Epithelial cell of esophagus (primary cell): ENCODE data around the gene LSMEM2.
A peak's percentile ranks its signal among the peaks of the same experiment; 100 is the strongest.

Experiments used
- DNase-seq: peaks from one replicate; pipeline ENCODE4 v3.0.0; 2010; ENCODE audit warnings: low read depth
- H3K4me3 ChIP-seq: 2 replicates; pipeline ENCODE4 v1.5.1; 2011; ENCODE audit warnings: mild to moderate bottlenecking, low read length, control low read depth
- CTCF ChIP-seq: IDR thresholded peaks from 2 replicates; pipeline ENCODE4 v1.5.1; 2011; ENCODE audit warnings: low read depth, mild to moderate bottlenecking, low read length, control low read depth, inconsistent platforms; ENCODE audit not compliant: insufficient read depth; ENCODE audit errors: missing control alignments

The LSMEM2 gene

DNA sequence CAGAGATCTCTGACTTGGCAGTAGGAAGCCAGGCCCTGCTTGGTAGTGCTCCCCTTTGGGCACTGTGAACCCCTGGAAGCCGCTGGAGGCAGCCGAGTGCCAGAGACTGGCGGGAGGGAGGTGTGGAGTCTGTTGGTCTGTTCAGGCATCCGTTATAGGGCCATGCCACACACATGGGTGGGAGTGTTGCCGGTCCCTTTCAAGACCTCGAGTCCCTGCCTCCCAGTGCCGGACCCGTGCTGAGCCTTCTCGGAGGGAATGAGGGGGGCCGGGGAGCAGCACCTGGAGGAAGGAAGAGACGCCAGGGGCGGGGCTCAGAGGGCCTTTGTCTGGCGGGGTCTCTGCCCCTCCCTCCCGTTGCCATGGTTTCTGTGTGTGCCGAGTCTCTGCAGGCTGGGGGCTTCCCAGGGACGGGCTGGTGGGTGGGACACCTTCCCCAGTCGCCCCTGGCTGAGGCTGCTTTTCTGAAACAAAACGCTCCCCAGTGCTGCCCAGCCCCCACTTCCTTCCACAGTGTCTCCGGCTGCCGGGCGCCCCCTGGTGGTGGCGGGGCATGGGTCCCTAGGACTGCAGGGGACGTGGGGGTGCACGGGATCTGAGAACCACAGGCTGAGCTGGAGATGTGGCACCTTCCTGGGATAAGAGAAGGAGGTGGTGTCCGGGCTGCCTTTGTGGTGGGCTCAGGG, 32.9 kb upstream of the LSMEM2 start:
- H3K4me3 ChIP-seq = peak overlapping the region; percentile 27
- TF ChIP-seq CTCF = peak; percentile 93
- DNase-seq = peak; percentile 90

DNA sequence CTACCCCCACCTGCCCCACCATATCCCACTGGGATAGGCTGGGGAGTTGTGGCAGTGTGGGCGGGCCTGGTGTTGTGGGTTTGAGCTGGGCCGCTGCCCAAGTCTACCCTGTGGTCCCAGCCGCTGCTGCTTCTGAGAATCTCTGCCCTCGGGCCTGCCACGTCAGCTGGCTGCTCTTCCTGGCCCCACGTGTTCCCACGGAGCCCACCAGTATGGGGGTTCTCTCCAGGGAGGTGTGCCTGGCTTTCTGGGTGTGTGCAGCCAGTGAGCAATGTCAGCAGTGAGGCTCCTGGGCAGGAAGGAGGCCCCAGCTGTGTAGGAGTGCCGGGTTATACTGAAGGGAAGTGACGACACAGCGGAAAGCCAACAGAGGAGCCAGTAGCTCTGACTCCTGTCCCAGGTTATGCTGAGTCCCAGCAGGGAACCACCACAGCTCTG, 32.4 kb upstream of the LSMEM2 start:
- TF ChIP-seq CTCF = no peak
- no peak overlapping the region for H3K4me3 ChIP-seq
- peak; percentile 98 for DNase-seq

GRCh38 chr3:50248387-50248786, 30.5 kb upstream of the LSMEM2 start:
- no peak overlapping the region for H3K4me3 ChIP-seq
- TF ChIP-seq CTCF = no peak
- DNase-seq = peak; percentile 76

DNA sequence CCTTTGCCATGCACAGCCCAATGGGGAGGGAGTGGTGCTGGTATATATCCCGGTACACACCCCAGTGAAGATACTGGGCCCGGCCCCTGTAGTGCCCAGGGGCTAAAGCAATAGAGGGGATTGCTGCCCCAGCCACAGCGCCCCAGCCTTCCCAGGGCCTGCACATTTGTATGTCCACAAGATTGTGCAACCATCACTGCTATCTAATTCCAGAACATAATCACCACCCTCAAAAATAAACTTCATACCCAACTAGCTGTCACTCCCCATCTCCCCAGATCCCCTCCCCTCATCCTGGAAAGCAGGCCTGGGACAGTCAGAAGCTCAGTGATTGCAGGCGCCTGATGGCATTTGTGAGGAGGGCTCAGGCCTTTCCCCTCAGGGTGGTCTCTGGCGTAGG, 29.4 kb upstream of the LSMEM2 start:
- TF ChIP-seq CTCF = no peak
- H3K4me3 ChIP-seq = no peak overlapping the region
- no peak for DNase-seq

DNA sequence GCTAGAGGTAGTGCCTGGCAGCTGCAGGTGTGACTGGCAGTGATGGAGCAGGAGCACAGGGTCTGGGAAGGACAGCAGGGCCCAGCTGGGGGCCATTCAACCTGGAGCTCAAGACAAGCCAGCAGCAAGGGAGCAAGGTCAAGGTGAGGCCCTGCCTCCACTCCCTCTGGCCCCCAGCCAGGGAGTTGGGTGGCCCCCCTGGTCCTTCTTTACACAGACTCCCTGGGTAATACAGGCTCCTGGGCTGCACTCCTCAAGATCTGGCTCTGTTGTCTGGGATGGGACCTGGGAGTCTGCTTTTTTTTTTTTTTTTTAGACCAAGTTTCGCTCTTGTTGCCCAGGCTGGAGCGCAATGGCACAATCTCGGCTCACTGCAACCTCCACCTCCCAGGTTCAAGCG, 28.4 kb upstream of the LSMEM2 start:
- H3K4me3 ChIP-seq = no peak overlapping the region
- TF ChIP-seq CTCF = no peak
- DNase-seq = no peak

DNA sequence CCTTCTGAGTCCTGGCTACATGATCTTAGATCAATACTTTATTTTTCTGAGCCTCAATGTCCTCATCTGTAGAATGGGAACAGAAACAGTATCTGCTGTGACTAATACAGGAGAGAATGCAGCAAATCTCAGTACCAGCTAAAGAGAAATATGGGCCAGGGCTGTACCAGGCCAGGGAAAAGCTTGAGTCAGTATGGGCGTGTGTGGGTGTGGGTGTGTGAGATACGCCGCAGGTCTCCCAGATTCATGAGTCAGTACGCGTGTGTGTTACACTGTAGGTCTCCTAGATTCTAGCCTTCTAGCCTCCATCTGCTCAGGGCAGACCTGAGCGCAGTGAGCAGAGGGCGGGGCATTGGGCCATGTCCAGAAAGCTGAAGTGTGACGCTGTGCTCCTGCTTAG, 27.7 kb upstream of the LSMEM2 start:
- DNase-seq = peak; percentile 99
- H3K4me3 ChIP-seq = no peak overlapping the region
- no peak for TF ChIP-seq CTCF
